GM12865 (cell line): ENCODE results near the gene SMYD2.

ENCODE experiments used
- DNase-seq: peaks from one replicate; pipeline ENCODE4 v3.0.0; 2010; ENCODE audit warnings: low read depth
- H3K4me3 ChIP-seq: 2 replicates; pipeline ENCODE4 v1.5.1; 2011; ENCODE audit warnings: mild to moderate bottlenecking, low read depth, low read length, control low read depth
- CTCF ChIP-seq: IDR thresholded peaks from 2 replicates; pipeline ENCODE4 v1.5.1; 2011; ENCODE audit warnings: low read length, control low read depth, low read depth, inconsistent platforms; ENCODE audit not compliant: insufficient read depth; ENCODE audit errors: missing control alignments

SMYD2 gene

GRCh38 chr1:214303141-214303930 is 22.4 kb downstream of the SMYD2 start:
- no peak overlapping the region for H3K4me3 ChIP-seq
- DNase-seq = no peak
- TF ChIP-seq CTCF = no peak

GRCh38 chr1:214305164-214305751 is 24.3 kb downstream of the SMYD2 start:
- DNase-seq = no peak
- H3K4me3 ChIP-seq = no peak overlapping the region
- no peak for TF ChIP-seq CTCF

- no peak for DNase-seq
- TF ChIP-seq CTCF = no peak
- no peak overlapping the region for H3K4me3 ChIP-seq
These were observed 25.3 kb downstream of the SMYD2 start for GRCh38 chr1:214306269-214306668.

- DNase-seq = no peak
- no peak overlapping the region for H3K4me3 ChIP-seq
These were observed 29.1 kb downstream of the SMYD2 start for GRCh38 chr1:214310010-214310409.

GRCh38 chr1:214310777-214311690 is 30.1 kb downstream of the SMYD2 start:
- H3K4me3 ChIP-seq = no peak overlapping the region
- TF ChIP-seq CTCF = no peak
- DNase-seq = no peak

More at GRCh38 chr1:214310010-214310409, 29.1 kb downstream of the SMYD2 start:
- no peak for TF ChIP-seq CTCF

GRCh38 chr1:214312530-214313051 is 31.6 kb downstream of the SMYD2 start:
- H3K4me3 ChIP-seq = no peak overlapping the region
- no peak for DNase-seq
- TF ChIP-seq CTCF = no peak
